Epidermal melanocyte (primary cell): ENCODE data around the gene C11orf21.
"Not testable (repeated sequence)": the region's sequence is repeated elsewhere in the genome, so short reads cannot be mapped to it uniquely, and the experiment has no call there.

Experiments used
- DNase-seq: peaks from one replicate; pipeline ENCODE4 v3.0.0; 2011; ENCODE audit warnings: low spot score; ENCODE audit not compliant: insufficient read length

Gene C11orf21

DNA sequence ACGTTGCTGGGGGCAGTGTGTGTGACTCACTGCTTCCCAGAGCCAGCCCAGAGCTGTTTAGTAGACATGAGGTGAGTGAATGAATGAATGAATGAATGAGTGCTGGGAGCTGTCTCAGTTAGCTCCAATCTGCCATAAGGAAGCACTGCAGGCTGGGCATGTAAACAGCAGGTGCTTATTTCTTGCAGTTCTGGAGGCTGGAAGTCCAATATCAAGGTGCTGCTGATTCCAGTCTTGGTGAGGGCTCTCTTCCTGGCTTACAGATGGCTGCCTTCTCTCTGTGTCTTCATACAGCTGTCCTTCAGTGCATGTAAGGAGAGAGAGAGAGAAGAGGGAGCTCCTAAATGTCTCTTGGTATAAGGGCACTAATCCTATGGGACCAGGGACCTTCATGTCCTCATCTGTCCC, 4.1 kb downstream of the C11orf21 start:
- no peak for DNase-seq

DNA sequence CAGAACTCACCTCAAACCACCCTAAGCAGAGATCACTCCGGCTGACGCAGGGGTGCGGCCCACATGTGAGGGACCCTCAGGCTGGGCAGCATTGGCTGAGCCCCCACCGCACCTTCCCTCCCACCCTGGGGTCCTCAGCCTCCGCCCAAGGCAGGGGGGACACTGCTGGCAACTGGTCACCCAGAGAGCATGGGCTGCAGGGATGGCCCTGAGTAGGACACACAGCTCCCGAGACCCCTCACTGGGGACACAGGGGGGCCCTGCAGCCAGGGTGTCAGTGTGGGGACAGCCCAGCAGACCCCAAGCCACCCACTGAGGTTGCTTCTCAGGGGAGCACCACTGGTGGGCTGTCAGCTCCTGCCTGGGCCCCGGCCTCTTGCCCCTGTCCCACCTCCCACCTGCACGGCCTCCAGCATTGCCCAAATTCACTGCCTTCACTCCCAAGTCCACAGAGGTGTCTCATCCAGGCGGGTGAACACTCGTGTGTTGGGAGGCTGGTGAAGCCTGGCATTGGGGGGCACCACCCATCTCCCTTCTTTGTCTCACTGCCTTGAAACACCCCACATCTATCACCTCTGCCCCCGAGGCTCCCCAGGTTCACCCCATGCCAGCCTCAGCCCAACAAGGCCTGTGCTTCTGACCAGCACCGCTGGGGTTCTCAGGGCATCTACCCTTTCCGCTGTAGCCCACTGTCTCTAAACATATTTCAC, 4.7 kb downstream of the C11orf21 start:
- no peak for DNase-seq

DNA sequence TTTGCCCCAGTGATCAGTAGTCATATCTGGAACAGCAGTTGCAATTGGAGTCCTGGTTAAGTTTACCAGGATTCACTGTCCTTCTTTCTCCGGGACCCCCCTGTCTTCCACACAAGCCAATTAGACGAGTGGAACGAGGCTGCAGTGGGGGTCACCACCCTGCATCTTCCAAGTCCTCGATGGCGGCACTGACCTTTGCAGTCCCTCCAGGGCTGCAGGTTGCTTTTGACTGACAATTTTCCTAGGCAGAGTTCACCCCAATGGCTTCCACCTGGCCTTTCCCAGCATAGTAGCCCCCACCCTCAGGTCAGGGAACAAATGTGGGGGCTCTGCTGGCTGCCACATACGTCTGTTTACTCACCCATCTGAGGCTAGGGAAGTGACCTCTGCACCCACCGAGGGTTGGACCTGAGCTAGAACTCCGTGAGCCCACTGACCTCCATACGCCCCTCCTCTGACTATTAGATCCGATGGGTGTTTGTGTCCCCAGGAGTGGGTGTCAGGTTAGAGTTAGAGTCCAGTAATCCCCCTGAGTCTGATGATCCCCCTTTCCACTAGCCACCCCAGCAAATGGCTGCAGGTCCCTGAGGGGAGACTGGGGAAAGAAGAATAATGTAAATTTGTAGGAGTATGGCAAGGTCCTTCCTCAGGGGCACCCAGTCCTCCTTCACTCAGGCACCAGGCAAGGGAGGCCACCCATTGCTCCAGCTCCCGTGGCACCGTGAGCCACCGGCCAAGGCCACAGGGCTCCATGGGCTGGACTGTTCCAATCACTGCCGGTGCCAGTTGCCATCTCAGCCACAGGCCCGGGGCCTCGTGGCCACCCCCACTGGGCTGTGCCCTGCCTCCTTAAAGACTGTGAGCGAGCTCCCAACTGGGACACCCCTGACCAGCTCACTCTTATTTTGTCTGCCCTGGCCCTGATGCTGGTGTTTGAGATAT, 5.5 kb downstream of the C11orf21 start:
- DNase-seq: no peak

DNA sequence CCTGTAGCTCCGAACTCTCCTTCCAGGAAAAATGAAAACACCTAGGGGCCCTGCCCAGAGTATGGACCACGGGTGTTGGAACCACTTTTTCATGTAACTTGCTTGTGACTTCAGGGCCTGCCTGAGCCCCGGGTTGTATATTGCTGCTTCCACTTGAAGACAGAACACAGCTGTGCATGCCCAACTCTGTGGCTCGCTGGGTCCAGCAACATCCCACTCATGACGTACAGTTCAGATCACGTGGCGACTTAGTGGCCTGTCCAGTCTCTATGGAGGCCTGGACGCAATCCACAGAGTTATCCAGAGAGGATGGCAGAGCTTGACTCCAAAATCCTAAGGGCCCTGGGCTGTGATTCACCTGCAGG, 6.8 kb downstream of the C11orf21 start:
- no peak for DNase-seq

DNA sequence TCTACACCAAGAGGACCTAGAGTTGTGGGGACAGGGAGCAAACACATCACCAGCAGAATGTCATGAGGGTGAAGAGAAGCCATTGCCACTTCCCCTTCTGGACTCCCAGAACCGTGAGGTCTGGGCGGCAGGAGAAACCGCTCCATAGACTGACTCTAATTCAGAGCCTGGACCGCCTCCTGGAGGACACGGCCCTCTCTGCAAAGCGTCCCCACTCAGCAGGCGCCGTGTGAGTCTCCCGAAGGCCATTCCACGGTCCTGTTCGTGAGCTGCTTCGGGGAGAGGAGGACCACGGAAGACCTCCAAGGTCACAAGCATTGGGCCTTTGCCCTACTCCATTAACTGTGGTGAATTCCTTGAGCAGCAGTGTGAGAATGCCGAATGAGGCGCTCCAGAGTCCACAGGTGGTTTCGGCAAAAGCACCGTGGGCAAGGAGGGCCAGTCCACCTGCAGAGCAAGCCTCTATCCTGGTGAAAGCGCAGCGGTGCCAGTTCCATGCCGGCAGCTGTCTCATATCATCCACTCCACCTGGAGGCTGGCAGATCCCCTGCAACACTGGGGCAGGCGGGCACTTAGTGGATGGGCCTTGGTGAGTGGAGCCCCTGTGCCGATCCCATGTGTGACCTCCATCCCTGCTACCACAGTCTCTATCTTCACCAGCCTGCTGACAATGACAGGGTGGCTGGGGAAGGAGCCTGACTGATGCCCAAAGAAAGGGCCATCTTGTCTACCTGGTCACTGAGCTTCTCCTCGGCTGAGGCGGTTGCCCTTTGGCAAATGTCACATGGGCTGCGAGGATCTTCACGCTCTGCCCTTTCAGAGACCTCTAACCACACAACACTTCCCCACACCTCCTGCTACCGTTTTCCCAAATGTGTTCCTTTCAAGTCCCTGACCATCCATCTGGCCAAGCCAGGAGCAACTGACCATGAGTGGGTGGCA, 7.5 kb downstream of the C11orf21 start:
- DNase-seq: no peak

DNA sequence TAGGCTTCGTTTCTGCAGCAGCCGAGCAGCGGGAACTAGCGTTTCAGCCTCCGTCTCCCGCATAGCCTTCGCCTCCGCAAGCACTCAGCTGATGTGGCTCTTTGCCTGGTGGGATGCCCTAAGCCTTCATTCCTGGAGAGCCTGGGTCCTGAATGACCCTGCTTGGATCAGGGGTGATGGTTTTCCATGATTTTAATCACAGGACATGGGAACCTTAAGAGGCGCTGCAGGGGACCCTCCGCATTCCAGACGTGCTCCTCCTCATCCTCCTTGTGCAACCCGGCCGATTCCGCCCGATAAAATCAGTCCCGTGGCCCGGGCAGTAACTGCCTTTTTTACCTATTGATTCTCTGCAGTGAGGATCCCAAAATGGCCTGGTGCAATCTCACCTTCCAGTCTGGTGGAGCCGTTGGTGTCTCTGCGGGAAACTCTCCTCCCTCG, 8.2 kb downstream of the C11orf21 start:
- DNase-seq: no peak

DNA sequence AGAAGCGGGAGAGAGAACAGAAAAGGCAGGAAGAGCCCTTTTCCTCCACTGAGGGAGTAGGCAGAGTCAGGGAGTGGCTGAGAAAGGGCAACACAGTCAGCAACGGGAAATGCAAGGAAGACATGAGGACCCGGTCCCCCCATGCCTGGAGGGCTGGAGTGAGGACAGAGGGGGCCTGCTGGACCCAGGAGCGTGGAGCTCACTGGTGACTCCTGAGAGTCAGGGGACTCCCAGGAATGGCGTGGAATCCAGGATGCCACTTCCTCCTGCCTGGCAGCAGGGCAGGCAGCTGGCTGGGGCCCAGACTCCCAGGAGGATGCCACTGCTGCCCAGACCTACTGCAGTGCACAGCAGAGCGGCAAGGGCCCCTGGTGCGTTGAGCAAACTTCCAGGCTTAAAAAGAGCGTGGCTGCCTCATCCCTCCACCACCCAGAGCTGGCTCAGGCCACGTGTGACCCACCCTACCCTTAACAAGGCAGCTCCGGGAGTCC, 11.3 kb downstream of the C11orf21 start:
- no peak for DNase-seq

DNA sequence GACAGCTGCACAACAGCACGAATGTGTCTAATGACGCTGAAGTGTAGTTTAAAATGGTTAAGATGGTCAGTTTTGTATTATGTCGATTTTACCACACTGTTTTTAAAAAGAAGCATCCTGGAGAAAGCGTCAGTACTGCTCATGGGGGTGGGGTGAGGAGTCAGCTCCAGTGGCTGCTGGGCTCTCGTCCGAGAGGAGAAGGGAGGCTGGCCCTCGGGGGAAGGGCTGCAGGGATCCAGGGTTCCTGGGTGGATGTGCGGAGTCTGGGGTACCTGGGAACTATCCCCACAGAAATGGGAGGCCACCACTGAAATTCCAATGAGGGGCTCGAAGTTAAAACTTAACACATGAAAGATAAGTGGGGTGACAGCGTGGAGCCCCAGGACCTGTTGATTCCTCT, 11.9 kb downstream of the C11orf21 start:
- DNase-seq: no peak

DNA sequence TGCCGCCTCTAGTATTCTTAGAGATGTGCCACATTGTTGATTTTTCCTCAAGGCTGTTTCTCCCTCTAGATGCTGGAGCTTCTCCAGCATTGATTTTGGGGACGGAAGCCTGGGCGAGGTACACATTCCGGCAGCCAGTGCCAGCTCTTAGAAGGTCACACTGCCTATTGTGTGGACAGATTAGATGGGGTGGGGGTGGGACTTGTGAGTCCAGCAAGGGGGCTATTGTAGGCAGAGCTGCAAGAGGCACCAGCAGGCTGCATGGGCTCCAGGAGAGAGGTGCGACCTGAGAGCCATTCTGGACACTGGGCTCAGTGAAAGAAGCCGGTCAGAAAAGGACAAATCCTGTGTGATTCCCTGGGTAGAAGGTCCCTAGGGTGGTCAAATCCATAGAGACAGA, 12.4 kb downstream of the C11orf21 start:
- no peak for DNase-seq

DNA sequence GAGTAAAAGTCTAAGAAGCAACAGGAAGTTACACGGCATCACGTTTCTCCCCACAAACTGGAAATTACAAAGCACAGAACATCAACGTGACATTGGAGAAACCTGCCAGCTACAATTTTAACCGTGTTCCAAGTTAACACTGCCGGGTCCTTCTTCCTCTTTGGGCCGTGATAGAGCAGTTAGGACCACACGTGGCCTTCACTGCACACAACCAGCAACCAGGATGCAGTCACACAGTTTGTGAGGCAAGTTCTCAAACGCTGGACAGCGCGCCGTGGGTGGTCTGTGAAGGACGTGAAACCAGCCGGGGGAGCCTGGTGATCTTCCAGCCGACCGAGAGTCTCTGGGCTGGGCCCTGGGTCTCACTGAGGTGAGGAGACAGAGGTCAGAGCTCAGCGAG, 14.6 kb downstream of the C11orf21 start:
- no peak for DNase-seq

DNA sequence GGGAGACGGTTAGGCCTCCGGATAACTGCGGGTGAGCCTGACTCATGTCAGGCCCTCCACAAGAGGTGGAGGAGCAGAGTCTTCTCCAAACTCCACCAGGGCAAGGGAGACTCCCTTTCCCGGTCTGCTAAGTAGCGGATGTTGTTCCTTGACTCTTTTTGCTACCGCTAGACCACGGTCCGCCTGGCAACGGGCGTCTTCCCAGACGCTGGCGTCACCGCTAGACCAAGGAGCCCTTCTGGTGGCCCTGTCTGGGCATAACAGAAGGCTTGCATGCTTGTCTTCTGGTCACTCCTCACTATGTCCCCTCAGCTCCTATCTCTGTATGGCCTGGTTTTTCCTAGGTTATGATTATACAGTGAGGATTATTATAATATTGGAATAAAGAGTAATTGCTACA, 15.4 kb downstream of the C11orf21 start:
- DNase-seq: not testable (repeated sequence)

DNA sequence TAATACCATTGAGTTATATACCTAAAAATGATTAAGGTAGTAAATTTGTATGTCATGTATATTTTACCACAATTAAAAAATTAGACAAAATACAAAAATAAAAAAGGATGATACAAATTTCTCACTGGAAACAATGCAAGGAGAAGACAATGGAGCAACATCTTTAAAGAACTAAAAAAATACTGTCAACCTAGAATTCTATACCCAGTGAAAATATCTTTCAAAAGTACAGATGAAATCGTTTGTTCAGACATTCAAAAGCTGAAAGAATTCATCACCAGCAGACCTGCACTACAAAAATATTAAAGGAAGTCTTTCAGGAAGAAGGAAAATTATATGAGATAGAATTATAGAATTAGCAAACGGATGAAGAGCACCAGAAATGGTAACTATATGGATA, 21.5 kb downstream of the C11orf21 start:
- no peak for DNase-seq

DNA sequence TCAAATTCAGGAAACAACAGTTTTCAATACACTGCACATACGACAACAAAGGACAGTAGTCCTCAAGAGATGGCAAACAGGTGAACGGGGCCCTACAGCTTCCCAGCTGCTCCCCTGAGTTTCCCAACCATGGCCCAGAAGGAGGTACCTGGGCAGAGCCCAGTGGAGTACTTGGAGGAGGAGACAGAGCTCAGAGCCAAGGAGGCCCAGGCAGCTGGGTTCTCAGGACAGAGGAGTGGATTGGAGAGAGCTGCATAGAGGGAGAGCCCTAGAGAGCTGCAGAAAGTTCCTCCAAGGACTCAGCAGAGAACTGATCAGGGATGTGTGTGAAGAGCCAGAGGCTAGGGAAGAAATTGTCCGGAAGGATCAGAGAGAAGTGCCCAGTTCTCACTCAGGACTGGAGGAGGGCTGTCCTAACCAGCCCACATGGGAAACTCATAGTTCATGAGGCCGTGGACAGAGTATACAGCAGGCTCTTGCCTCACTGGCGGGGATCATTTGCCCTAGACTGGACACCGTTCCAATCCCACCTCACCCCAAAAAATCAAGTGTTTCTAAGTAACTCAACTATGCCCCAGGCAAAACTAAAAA, 23.7 kb downstream of the C11orf21 start:
- DNase-seq: no peak

DNA sequence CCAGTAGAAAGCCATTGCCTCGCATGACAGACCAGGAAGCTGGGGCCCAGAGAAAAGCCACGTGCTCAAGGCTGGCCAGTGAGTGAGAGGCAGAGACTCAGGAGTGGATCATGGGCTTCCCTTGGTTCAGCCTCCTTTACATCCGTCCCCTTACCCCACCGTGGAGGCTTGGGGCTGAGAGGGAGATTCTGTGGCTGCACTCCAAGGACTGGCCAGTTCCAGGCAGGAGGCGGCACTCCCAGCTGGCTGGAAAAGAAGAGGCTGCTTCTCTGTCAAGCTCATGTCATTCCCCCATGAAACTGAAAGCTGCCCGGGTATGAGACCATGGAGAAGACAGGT, 24.7 kb downstream of the C11orf21 start:
- DNase-seq: no peak

DNA sequence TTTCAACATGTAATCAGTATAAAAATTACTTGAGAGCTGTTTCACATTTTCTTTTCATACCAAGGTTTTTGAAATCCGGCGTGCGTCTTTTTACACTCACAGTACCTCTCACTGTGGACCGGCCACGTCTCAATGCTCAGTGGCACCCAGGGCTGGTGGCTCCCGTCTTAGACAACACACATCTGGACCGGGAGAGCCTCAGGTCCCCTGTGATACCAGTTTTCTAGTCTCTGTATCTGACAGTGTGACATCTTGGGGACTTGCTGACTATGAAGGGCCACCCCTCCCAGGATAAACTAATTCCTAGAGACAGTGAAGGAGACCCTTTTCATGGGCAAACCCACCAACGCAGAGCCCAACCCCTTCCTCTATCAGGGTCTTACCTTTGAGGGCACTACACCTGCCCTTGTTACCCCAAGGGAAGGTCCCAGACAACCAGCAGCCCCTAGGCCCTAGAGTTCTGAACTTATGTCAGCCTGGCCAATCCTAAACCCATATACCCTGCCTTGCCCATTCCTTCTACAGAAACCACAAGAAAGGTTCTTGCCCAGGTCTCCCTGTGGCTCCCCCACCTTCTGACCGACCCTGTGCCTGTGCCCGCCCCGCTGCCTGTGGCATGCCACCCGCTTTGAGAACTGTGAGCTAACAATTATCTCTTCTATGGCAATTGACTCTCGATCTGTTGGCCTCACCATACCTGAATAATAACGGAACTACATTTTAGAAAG, 25.3 kb downstream of the C11orf21 start:
- no peak for DNase-seq

DNA sequence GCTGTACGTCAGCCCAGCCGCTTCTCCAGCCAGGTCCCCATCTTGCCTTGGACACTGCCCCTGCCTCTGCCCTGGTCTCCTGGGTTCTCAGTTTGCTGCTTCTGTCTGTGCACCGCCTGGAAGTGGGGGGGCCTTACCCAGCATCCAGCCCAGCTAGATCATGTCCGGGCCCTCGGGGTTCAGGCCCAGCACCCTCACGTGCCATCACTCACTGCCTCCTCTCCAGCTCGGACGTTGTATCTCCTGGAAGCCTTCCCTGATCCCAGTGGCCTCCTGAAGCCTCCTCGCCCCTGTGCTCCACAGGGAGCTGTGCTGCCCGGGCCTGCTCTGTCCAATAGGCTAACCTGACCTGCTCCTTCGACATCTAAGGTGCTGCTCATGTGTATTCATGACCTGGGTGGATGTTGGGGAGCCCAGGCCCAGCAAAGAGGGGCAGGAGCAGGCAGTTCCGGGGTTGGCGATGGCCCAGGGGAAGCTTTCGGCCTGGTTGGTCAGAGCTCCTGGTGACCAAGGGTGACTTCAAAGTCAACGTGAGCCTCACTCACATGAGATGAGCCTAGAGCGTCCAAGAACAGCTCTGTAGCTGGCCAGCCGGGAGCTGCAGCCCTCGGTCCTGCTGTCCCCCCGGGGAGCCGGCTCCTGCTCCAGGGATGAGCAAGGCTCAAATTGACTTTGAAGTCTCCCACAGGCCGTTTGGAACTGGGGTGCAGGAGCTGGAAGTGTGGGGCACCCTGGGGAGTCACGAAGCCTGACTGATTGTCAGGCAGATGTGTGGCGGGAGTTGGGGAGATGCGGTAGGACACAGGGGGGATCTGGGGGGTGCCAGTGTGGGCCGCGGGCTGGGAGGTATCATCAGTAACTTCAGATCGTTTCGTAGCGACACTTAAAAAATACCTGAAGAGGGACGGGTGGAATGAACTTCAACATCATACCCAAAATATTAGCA, 26.1 kb downstream of the C11orf21 start:
- DNase-seq: no peak

DNA sequence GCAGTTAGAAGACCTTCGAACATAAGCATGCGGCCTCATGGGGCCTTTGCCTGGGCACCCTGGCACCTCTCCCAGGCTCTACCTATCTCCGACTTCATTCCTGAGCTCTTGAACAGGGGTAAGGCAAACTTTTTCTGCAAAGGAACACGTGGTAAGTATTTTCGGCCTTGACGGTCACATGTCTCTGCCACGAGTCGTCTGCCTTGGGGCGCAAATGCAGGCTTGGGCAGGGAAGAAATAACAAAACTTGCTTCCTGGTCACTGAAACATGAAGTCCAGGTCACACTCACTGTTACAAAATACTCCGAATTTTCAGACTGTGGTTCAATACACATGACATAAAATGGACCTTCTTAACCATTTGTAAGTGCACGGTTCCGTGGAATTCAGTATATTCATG, 27.9 kb downstream of the C11orf21 start:
- DNase-seq: no peak

DNA sequence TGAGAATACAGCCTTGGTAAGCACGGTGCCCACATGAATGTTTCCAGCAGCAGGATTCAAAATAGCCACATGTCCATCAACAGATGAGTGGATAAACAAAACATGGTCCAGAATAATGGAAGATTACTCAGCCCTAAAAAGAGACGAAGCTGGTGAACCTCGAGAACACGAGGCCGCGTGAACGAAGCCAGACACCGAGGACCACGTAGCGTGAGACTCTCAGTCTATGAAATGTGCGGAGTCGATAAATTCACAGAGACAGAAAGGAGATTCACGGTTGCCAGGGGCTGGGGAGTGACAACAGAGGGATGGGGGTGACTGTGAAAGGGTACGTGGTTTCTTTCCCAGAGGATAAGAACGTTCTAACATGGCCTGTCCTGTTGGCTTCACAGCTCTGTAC, 28.4 kb downstream of the C11orf21 start:
- no peak for DNase-seq

DNA sequence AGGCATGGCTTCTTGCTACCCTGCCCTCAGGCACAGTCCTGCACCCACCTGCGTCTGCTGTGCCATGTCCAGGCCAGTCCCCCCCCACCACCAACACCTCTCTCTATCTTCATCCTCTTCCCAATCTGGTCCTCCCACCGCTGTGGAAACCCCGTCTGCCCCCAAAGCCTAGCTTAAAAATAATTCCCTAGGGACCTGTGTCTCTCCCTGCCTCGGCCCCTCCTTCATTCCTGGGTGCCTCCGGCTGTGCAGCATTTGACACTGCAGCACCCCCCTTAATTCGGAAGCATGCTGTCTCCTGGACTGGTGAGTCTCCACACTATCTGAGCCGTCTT, 28.8 kb downstream of the C11orf21 start:
- DNase-seq: no peak
